Suppressor macrophage (primary cell): ENCODE measurements around the gene ID2.

Source experiments
- DNase-seq, 4 experiments: peaks; one replicate each; pipeline ENCODE4 v3.0.0-alpha.2; 2020 to 2022

ID2 gene

GRCh38 chr2:8648441-8649213 is 33.2 kb upstream of the ID2 start:
- no peak for DNase-seq

DNA sequence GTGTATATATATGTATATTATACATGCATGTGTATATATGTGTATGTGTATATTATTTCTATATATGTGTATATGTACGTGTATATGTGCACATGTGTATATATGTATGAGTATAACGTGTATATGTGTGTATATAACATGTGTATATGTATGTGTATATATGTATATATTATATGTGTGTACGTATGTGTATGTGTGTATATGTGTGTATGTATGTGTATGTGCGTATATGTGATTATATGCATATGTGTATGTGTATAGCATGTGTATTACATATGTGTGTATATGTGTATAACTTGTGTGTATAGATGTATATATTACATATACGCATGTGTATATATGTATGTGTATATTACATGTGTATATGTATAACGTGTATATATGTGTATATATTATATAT is 32.1 kb upstream of the ID2 start:
- no peak for DNase-seq

DNA sequence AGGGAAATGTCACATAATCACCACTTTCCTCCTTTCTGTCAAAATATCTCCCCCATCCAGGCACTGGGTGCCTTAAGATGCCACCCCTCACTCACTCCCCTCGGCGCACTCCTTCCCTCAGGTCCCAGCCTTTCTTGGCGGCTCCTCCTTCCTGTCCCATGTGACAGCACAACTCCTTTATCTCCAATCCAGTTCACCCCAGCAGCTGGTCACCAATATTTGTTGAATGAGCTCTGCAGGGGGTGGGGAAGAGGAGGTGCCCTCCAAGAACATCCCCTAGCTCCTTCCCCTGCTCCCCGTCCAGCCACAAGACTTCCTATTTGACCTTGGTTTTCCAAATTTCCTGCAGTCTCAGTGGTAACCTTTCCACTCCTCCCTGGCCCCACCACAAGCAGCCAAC is 31.6 kb upstream of the ID2 start:
- no peak for DNase-seq

DNA sequence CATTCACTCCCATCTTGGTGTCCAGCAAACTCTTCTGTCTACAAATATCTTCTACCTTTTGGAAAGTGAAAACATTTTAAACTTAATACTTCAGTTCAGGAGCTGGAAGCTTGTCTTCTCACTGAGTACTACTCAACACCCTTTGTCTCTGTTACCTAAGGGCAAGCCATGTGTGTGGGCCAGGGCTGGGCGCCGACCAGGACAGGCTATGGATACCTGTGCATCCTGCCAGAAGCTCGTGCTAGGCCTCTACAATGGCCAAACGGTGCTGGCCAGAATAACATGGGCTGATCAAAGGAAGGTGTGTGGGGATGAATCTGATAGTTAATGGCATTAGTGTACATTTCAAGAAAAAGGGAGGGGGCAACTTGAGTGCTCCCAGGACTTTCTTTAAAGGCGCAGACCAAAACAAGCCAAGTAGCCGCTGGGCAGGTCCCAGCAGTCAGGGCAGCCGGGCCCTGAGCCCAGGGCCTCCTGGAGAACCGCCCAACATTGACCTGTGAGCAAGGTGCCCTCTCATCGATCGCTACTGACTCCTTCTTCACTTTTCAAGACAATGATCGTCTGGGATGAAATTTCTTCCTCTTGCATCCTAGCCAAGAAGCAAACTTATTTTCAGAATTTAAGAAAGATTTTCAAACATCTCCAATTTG is 29.0 kb upstream of the ID2 start:
- no peak for DNase-seq

DNA sequence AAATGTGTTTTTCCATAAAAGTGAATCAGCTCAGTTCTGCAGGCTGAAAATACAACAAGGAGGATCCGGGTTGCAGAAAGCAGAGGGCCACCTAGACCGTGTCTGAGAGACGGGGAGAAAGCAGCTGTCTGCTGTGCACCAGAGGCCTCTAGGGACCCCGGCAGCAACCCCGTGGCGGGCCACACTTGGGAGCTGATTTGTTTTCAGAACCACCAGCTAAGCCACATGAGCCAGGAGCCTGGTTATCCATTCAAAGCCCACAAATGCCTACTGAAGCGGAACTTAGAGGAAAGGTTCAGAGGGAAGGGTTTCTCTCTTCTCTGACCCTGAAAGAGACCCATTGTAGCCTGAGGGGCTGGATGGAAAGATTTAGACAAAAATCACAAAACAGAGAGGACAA is 28.4 kb upstream of the ID2 start:
- no peak for DNase-seq

DNA sequence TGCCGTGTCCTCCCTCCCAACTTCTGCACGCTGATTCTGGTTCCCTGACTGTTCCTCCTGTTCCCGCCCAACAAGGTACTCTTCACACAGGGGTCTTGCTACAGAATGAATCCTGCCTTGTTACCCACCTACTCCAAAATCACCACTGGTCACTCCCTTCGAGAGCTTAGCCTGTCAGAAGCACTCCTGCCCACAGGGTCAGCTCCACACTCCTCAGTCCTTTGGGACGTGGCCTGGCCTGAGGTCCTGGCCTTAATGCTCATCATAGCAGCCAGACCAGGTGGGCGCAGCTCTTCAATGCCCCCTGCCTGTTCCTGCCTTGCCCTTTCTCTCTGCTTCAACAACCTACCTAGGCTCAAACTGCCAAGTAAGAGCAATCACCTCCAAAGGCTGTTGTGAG is 27.8 kb upstream of the ID2 start:
- DNase-seq: no peak

- DNase-seq: no peak
Observed at GRCh38 chr2:8654483-8654882, 27.4 kb upstream of the ID2 start.

GRCh38 chr2:8656160-8656641 is 25.7 kb upstream of the ID2 start:
- DNase-seq: no peak

- no peak for DNase-seq
Observed at GRCh38 chr2:8656811-8657210, 25.0 kb upstream of the ID2 start.

GRCh38 chr2:8657423-8658062 is 24.3 kb upstream of the ID2 start:
- peak in 1 of 4 experiments; percentile 23 for DNase-seq

GRCh38 chr2:8658064-8658862 is 23.6 kb upstream of the ID2 start:
- DNase-seq: no peak

- peak in 3 of 4 experiments; percentile 39 to 40 (median 39) for DNase-seq
Observed at GRCh38 chr2:8659092-8659734, 22.6 kb upstream of the ID2 start.

- no peak for DNase-seq
Observed at GRCh38 chr2:8659735-8660492, 21.9 kb upstream of the ID2 start.

- no peak for DNase-seq
Observed at GRCh38 chr2:8661235-8661634, 20.6 kb upstream of the ID2 start.

GRCh38 chr2:8661736-8662135 is 20.1 kb upstream of the ID2 start:
- no peak for DNase-seq

DNA sequence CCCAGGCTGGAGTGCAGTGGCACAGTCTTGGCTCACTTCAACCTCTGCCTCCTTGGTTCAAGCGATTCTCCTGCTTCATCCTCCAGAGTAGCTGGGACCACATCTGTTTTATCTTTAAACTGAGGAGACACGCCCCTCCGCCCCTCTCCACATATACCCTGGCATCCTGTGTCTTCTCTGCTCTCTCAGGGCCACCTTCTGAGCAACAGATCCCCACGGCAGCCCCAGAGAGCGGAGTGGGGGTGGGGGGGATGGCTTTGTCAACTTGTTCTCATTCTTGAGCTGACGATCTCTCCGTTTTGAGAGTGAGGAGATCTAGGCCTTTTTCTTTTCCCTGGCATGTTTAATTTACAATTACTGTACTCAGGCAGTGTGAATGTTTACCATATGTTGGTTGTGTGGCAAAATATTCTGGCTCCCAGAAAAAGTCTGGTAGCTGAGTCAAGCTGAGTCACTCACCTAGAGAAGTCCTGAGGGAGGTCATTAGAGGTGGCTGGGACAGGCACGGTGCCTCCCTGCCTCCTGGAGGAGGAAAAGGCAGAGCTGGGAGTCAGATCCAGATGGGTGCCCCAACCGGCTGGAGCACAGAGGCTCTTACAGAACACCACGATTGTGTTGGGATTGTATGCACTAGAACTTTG is 19.5 kb upstream of the ID2 start:
- DNase-seq: no peak

- DNase-seq: peak in 3 of 4 experiments; percentile 40 to 58 (median 57)
Observed at GRCh38 chr2:8663997-8664396, 17.9 kb upstream of the ID2 start.

DNA sequence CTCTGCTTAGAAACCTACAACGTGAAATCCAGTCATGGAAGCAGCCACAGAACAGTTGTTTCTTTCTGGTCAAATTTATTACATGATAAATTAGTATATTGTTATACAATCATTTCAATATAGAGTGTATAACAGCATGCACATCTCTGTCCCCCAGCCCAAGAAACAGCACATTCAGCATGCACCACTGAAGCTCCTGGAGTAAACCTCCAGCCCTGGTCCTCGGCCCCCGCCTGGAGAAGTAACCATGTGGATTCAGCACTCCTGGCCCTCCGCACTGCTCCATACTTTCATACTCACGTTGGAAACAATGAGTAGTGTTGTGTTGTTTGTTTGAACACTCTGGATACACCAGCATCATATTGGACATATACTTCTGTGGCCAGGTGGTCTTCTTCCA is 15.3 kb upstream of the ID2 start:
- no peak for DNase-seq

DNA sequence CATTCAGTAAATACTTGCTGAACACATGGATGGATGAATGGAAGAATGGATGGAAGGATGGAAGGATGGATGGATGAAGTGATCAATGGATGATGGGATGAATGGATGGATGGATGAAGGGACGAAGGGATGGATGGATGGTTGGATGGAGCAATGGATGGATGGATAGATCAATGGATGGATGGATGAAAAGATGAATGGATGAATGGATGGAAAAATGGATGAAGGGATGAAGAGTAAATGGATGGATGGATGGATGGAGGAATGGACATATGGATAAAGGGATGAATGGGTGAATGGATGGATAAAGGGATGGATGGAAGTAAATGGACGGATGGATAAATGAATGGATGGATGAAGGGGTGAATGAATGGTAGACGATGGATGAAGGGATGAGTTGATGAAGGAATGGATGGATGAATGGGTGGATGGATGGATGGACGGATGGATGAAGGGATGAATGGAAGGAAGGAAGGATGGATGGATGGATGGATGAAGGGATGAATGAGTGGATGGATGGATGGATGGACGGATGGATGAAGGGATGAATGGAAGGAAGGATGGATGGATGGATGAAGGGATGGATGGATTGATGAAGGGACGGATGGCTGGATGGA is 13.9 kb upstream of the ID2 start:
- DNase-seq: no peak

GRCh38 chr2:8669157-8669817 is 12.6 kb upstream of the ID2 start:
- no peak for DNase-seq
